GM12874 (cell line): ENCODE data around the gene ARHGAP40.

Experiments used
- CTCF ChIP-seq: IDR thresholded peaks from 2 replicates; pipeline ENCODE4 v1.5.1; 2011; ENCODE audit warnings: low read depth, mild to moderate bottlenecking, control low read depth, low read length, moderate library complexity; ENCODE audit not compliant: insufficient read depth

ARHGAP40 gene

DNA sequence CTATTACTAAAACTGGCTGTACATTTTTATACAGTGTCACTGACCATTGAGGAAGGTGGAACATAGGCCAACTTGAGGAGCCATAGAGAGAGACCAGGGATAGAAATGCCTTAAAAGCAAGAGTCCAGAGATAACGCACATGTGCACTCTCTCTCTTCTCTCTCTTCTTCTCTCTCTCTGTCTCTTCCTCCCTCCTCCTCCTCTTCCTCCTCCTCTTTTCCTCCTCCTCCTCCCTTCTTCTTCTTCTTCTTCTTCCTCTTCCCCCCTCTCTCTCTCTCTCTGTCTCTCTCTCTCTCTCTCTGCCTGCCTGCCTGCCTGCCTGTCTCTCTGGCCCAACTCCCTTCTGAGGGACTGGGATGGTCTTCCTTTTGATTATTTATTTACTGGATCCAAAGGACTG, 36.9 kb upstream of the ARHGAP40 start:
- TF ChIP-seq CTCF: no peak

DNA sequence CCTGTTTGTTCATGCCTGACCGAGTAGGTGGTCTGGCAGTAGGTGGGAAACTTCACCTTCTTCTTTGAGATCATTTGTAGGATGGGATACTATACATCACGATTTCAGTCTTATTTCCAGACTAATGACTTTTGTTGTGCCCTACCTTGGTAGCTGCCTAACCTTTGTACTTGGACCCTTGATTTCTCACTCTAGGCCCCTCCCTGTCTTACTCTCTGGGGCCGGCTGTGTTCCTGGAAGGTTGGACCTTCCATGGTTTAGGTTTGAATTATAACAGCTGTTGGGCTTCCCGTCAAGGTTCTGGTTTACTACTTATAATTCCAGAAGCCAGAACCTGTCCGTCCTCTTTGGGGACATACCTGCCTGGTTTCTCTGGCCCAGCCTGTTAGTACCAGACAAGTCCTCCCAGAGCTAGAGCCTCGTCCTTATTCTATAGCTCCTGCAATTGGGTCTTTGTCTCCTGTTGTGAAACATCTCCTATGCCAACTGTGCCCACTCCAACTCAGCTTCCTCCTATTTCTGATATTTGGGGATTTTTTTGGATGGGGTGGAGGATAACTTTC, 35.5 kb upstream of the ARHGAP40 start:
- TF ChIP-seq CTCF: no peak

- no peak for TF ChIP-seq CTCF
Measured at GRCh38 chr20:38569747-38570525, 31.7 kb upstream of the ARHGAP40 start.

DNA sequence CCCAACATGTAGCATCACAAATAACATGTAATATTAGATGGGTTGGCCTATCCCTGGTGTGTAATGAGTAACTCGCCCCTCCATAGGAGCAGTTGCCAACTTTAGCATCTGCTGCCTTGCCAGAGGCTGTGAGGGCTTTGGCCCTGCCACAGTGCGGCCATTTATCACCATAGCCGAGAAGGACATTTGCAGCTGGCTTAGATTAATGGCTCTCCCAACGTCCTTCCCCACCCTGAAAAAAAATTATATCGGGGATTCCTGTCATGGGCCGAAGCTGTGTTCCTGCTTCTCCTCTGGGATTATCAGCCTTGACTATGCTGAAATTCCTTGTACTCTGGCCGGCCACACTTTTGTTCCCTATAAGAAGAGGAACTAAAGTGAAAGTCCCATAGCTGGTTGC, 28.2 kb upstream of the ARHGAP40 start:
- TF ChIP-seq CTCF: no peak

DNA sequence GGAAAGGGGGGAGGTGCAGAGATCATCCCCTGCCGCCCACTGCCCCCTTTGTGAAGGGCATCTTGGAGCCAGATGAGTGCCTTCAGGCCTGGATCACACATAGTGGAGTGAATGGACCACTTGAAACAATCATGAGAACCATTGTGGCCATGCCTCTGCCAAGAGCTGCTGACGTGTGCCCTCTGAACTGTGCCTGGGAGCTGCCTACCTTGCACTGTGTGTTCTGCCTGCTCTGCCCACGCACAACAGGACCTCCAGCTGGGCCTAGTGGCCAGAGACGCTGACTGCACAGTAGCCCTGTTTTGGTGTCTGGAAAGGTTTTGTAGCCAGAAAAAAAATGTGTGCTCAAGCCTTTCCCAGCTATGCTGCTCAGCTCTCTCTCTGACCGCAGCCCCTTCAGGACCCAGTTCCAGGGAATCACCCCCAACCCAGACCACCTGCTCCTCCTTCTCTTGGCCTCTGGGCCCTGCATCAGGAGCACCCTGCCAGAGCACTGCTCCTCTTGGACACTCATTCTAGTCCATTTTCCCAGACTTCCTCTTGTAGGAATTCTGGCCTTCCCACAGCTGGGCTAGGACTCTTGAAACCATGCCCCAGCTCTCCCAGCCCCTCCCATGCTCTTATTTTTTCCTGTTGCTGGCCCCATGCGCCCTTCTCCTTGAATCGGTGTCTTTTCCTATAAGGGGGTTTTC, 22.2 kb upstream of the ARHGAP40 start:
- TF ChIP-seq CTCF: no peak

DNA sequence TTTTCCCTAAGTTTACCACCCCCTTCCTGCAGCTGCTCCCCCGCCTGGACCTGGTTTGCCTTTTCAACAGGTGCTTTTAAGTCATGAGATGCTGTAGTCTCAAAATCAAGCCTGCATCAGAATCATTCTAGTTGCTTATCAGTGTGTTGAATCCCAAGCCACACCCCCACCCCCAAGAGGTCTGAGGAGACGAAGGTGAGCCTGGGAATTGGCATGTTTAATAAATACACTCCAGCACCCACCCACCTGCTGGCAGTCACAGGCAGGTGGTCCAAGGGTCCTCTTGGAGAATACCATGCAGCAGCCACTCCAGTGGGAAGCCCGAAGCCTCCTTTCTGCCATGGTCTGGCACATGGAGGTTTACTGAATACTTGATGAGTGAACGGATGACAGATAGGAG, 21.7 kb upstream of the ARHGAP40 start:
- no peak for TF ChIP-seq CTCF

DNA sequence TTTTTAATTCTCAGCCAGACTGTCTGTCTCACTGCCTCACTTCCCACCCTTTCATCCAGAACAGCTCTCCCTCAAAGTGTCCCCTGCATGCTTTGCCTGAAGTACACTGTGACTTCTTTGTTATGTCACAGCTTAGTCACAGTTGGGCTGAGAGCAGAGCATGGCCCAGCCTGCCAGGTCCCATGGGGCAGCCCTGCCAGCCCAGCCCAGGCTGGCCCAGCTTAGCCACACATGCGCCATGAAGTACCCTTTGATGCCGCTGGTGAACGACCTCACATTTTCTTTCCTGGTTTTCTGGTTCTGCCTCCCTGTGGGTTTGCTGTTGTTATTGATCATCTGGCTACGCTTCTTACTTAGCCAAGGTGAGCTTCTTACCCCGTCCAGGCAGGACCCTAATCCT, 20.6 kb upstream of the ARHGAP40 start, which contains the start of gene ADIG:
ADIG (plus strand) TSS at position 185 of the 400 bp plus-strand sequence; CDS start at position 239, 54 bp downstream.
- no peak for TF ChIP-seq CTCF
